H9 (cell line): ENCODE results near the gene RASSF7. TPM values are rescaled to one million over a fixed set of nuclear protein-coding genes. Genes with fewer than 3 reads are reported as not detected.

ENCODE experiments used
- DNase-seq: peaks from one replicate; pipeline ENCODE4 v3.0.0-alpha.2; 2017
- H2AFZ ChIP-seq: one replicate; pipeline ENCODE4 v1.6.1; 2013; ENCODE audit warnings: mild to moderate bottlenecking, low read length, control low read depth, moderate library complexity
- H2AK5ac ChIP-seq: 2 replicates; pipeline ENCODE4 v1.6.1; 2013; ENCODE audit warnings: low read length, control low read depth, mixed read lengths; ENCODE audit not compliant: insufficient read length
- H2BK120ac ChIP-seq: one replicate; pipeline ENCODE4 v1.6.1; 2013; ENCODE audit warnings: low read depth, mild to moderate bottlenecking, low read length, control low read depth, inconsistent platforms; ENCODE audit not compliant: poor library complexity, severe bottlenecking
- H2BK12ac ChIP-seq: 2 replicates; pipeline ENCODE4 v1.6.1; 2013; ENCODE audit warnings: low read length, control low read depth, mixed read lengths, low read depth; ENCODE audit not compliant: insufficient read length
- H2BK15ac ChIP-seq: 2 replicates; pipeline ENCODE4 v1.6.1; 2013; ENCODE audit warnings: low read depth, low read length, control low read depth
- H2BK20ac ChIP-seq: one replicate; pipeline ENCODE4 v1.6.1; 2013; ENCODE audit warnings: low read depth, mild to moderate bottlenecking, low read length, control low read depth, inconsistent platforms; ENCODE audit not compliant: poor library complexity, severe bottlenecking
- H2BK5ac ChIP-seq: 2 replicates; pipeline ENCODE4 v1.6.1; 2013; ENCODE audit warnings: low read length, control low read depth, mixed read lengths; ENCODE audit not compliant: insufficient read length
- H3K14ac ChIP-seq: 2 replicates; pipeline ENCODE4 v1.6.1; 2013; ENCODE audit warnings: low read length, control low read depth; ENCODE audit not compliant: insufficient read depth
- H3K18ac ChIP-seq: 2 replicates; pipeline ENCODE4 v1.6.1; 2013; ENCODE audit warnings: low read depth, mild to moderate bottlenecking, mixed read lengths, low read length, control low read depth; ENCODE audit not compliant: insufficient read length
- H3K23ac ChIP-seq: 2 replicates; pipeline ENCODE4 v1.6.1; 2013; ENCODE audit warnings: low read length, control low read depth, mixed read lengths, low read depth; ENCODE audit not compliant: insufficient read length
- H3K23me2 ChIP-seq: 2 replicates; pipeline ENCODE4 v1.6.1; 2013; ENCODE audit warnings: low read depth, mild to moderate bottlenecking, mixed read lengths, low read length, control low read depth; ENCODE audit not compliant: insufficient read length, poor library complexity, severe bottlenecking
- H3K27ac ChIP-seq: 2 replicates; pipeline ENCODE4 v1.5.1; 2013; ENCODE audit warnings: low read length, control low read depth, mixed read lengths, low read depth; ENCODE audit not compliant: insufficient read length
- H3K27me3 ChIP-seq: 2 replicates; pipeline ENCODE4 v1.6.1; 2013; ENCODE audit warnings: low read length, control low read depth, inconsistent platforms; ENCODE audit not compliant: insufficient read depth
- H3K4ac ChIP-seq: 2 replicates; pipeline ENCODE4 v1.6.1; 2013; ENCODE audit warnings: low read depth, mild to moderate bottlenecking, control low read depth, inconsistent platforms, low read length, moderate library complexity
- H3K4me1 ChIP-seq: 2 replicates; pipeline ENCODE4 v1.6.1; 2013; ENCODE audit warnings: low read length, control low read depth, inconsistent platforms; ENCODE audit not compliant: insufficient read depth
- H3K4me2 ChIP-seq: 2 replicates; pipeline ENCODE4 v1.6.1; 2013; ENCODE audit warnings: low read length, control low read depth, mixed read lengths; ENCODE audit not compliant: insufficient read length, insufficient read depth
- H3K56ac ChIP-seq: 2 replicates; pipeline ENCODE4 v1.6.1; 2013; ENCODE audit warnings: low read depth, mild to moderate bottlenecking, mixed read lengths, low read length, control low read depth; ENCODE audit not compliant: insufficient read length
- H3K79me1 ChIP-seq: 2 replicates; pipeline ENCODE4 v1.6.1; 2013; ENCODE audit warnings: low read depth, mild to moderate bottlenecking, moderate library complexity, low read length, control low read depth, inconsistent platforms; ENCODE audit not compliant: insufficient read depth, poor library complexity, severe bottlenecking
- H3K79me2 ChIP-seq: 2 replicates; pipeline ENCODE4 v1.6.1; 2013; ENCODE audit warnings: low read length, control low read depth, inconsistent platforms; ENCODE audit not compliant: insufficient read depth
- H3K9ac ChIP-seq: 2 replicates; pipeline ENCODE4 v1.6.1; 2013; ENCODE audit warnings: low read length, control low read depth, mixed read lengths; ENCODE audit not compliant: insufficient read length; ENCODE audit errors: extremely low read depth
- H3K9me3 ChIP-seq: one replicate; pipeline ENCODE4 v1.6.1; 2013; ENCODE audit warnings: low read depth, low read length, inconsistent platforms; ENCODE audit not compliant: control insufficient read depth
- H3T11ph ChIP-seq: one replicate; pipeline ENCODE4 v1.6.1; 2013; ENCODE audit warnings: mild to moderate bottlenecking, low read length, control low read depth, inconsistent platforms
- H4K20me1 ChIP-seq: one replicate; pipeline ENCODE4 v1.6.1; 2013; ENCODE audit not compliant: control insufficient read depth, insufficient read length, insufficient read depth
- H4K5ac ChIP-seq: 2 replicates; pipeline ENCODE4 v1.6.1; 2013; ENCODE audit warnings: low read depth, mild to moderate bottlenecking, mixed read lengths, low read length, control low read depth; ENCODE audit not compliant: insufficient read length
- H4K8ac ChIP-seq: replicated peaks from 2 replicates; pipeline ENCODE4 v1.6.1; 2013; ENCODE audit warnings: low read length, control low read depth, mixed read lengths, low read depth; ENCODE audit not compliant: insufficient read length
- H4K91ac ChIP-seq: 2 replicates; pipeline ENCODE4 v1.6.1; 2013; ENCODE audit warnings: low read depth, mild to moderate bottlenecking, moderate library complexity, mixed read lengths, low read length, control low read depth; ENCODE audit not compliant: insufficient read length
- H3K27ac Mint-ChIP-seq, 3 experiments: 2 replicates in 2 of 3; 3 replicates in 1 of 3; pipeline ENCODE4 v1.8.0; 2020 to 2021; ENCODE audit warnings: mixed read lengths in 3 of 3, mild to moderate bottlenecking in 1 of 3, moderate library complexity in 1 of 3
- H3K27me3 Mint-ChIP-seq: 2 replicates; pipeline ENCODE4 v1.8.0; 2021; ENCODE audit warnings: low read depth, mild to moderate bottlenecking, moderate library complexity, mixed read lengths
- H3K36me3 Mint-ChIP-seq, 3 experiments: 2 replicates in 2 of 3; 3 replicates in 1 of 3; pipeline ENCODE4 v1.8.0; 2020 to 2021; ENCODE audit warnings: low read depth in 3 of 3, mixed read lengths in 3 of 3; ENCODE audit not compliant: insufficient read depth in 1 of 3
- H3K4me1 Mint-ChIP-seq, 2 experiments: 2 replicates each; pipeline ENCODE4 v1.8.0; 2020; ENCODE audit warnings: mixed read lengths in 2 of 2
- H3K4me3 Mint-ChIP-seq, 2 experiments: 2 replicates in 1 of 2; 3 replicates in 1 of 2; pipeline ENCODE4 v1.8.0; 2020 to 2021; ENCODE audit warnings: mild to moderate bottlenecking in 2 of 2, mixed read lengths in 2 of 2, moderate library complexity in 1 of 2
- H3K9me3 Mint-ChIP-seq, 2 experiments: 2 replicates in 1 of 2; 3 replicates in 1 of 2; pipeline ENCODE4 v1.8.0; 2020; ENCODE audit warnings: mild to moderate bottlenecking in 2 of 2, mixed read lengths in 2 of 2, moderate library complexity in 1 of 2
- WGBS: extraction: QIAGEN DNeasy Blood & Tissue Kit; methylation state at CpG from one replicate; pipeline ENCODE4 v1.1.7; 2013; ENCODE audit warnings: missing lambda C conversion rate, low lambda C conversion rate, mixed read lengths; ENCODE audit not compliant: insufficient read length; ENCODE audit errors: extremely low coverage; 5-methylcytosine and 5-hydroxymethylcytosine counted together
- total RNA-seq: library from RNA; stranded (reverse); gene quantifications from 2 replicates; pipeline ENCODE4 v1.2.1, GENCODE V29; 2021
- TF ChIP-seq, protein P1 (sequence below): fragments of 200-600 bp; sonication (generic); conservative IDR thresholded peaks from 3 replicates; pipeline ENCODE4 v1.8.0; 2021; ENCODE audit warnings: antibody characterized with exemption, mild to moderate bottlenecking

Gene RASSF7
- total RNA-seq, 1 experiment from 2014 or later, result 26.3 TPM

DNA sequence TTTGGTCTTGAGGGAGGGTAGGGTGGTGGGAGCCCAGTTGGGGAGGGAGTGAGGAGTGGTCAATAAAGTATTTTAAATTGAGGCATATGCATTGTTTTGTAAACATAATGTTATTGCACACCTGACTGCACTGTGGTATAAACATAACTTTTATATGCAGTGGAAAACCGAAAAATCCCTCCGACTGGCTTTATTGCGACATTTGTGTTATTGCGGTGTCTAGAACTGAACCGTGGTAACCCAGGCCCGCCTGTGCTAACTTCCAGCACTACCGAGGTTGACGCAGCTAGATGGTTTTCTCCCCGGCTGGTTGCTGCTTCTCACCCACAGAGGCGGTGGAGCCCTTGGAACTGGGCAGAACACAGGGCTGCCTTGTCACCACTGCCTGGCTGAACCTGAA lies 46.2 kb upstream of the RASSF7 start:
- no peak overlapping the region for H3K4me3 Mint-ChIP-seq
- Histone ChIP-seq H2BK15ac (no peak overlapping the region), H2BK20ac (no peak overlapping the region), H2AFZ (no peak overlapping the region), H3K4ac (no peak overlapping the region), H2BK12ac (no peak overlapping the region), H3K14ac (no peak overlapping the region), H4K8ac (no peak overlapping the region), H3K23ac (no peak overlapping the region), H4K20me1 (no peaks in the 10 kb centered on the region), H3K56ac (no peak overlapping the region), H2BK5ac (no peak overlapping the region), H3K23me2 (peaks cover 3% of the 10 kb centered on the region), H3K9me3 (no peaks in the 10 kb centered on the region), H3K9ac (no peak overlapping the region), H3K79me1 (no peaks in the 10 kb centered on the region), H4K5ac (no peak overlapping the region), H3K4me1 (no peaks in the 10 kb centered on the region), H2AK5ac (no peak overlapping the region), H3K18ac (no peak overlapping the region), H3K79me2 (no peaks in the 10 kb centered on the region), H4K91ac (no peak overlapping the region), H3T11ph (no peak overlapping the region), H3K27ac (no peak overlapping the region), H2BK120ac (no peak overlapping the region), H3K27me3 (no peaks in the 10 kb centered on the region), H3K4me2 (no peak overlapping the region)
- H3K4me1 Mint-ChIP-seq, result peaks cover 3 to 4% of the 10 kb centered on the region in 2 experiments; a peak in 3 of 4 replicates
- TF ChIP-seq, protein P1, sequence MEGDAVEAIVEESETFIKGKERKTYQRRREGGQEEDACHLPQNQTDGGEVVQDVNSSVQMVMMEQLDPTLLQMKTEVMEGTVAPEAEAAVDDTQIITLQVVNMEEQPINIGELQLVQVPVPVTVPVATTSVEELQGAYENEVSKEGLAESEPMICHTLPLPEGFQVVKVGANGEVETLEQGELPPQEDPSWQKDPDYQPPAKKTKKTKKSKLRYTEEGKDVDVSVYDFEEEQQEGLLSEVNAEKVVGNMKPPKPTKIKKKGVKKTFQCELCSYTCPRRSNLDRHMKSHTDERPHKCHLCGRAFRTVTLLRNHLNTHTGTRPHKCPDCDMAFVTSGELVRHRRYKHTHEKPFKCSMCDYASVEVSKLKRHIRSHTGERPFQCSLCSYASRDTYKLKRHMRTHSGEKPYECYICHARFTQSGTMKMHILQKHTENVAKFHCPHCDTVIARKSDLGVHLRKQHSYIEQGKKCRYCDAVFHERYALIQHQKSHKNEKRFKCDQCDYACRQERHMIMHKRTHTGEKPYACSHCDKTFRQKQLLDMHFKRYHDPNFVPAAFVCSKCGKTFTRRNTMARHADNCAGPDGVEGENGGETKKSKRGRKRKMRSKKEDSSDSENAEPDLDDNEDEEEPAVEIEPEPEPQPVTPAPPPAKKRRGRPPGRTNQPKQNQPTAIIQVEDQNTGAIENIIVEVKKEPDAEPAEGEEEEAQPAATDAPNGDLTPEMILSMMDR, result no peak
- peaks cover 39 to 48% (median 46%) of the 10 kb centered on the region in 3 experiments for H3K36me3 Mint-ChIP-seq
- no peak for DNase-seq
- WGBS, result no CpG with 5 or more reads among the region's 10 CpGs
- H3K27me3 Mint-ChIP-seq, result peaks cover 2% of the 10 kb centered on the region
- H3K9me3 Mint-ChIP-seq, result peaks cover 27% of the 10 kb centered on the region in 2 experiments
- no peak overlapping the region for H3K27ac Mint-ChIP-seq
